ENCODE results near the gene KDM2B.

GRCh38 chr12:121580959-121581685, at the start of gene KDM2B:
- 0 out of 6 replicates have a peak, but pooled peaks of 1 of the 3 experiments have one; percentile 1 for TF ChIP-seq CTCF (IDR thresholded peaks at IDR 0.05 in 2 of 3, conservative IDR thresholded peaks at IDR 0.05 in 1 of 3; ENCODE audit: control insufficient read depth in 2 of 3, extremely low read depth in 1 of 3, insufficient read depth in 1 of 3, low read depth in 3 of 3, low read length in 3 of 3)
- TF ChIP-seq MTA3 (IDR thresholded peaks at IDR 0.05; ENCODE audit: borderline replicate concordance, low read length) = no peak
- no peak for TF ChIP-seq POLR2AphosphoS2 (IDR thresholded peaks at IDR 0.05; ENCODE audit: low read depth, low read length)
- no peak for TF ChIP-seq CEBPB (IDR thresholded peaks at IDR 0.05; ENCODE audit: borderline replicate concordance in 1 of 2, low read depth in 2 of 2, low read length in 2 of 2)
- no peak for TF ChIP-seq RFX5 (IDR thresholded peaks at IDR 0.05; ENCODE audit: low read depth, low read length)

Measured in GM12878 (cell line).